ENCODE data around the gene KIAA0319L. TPM values are rescaled to one million over a fixed set of nuclear protein-coding genes. Genes with fewer than 3 reads are reported as not detected.

The KIAA0319L gene
- total RNA-seq (2021) (69.1 and 72.0 TPM in 2 replicates), Bru-seq, nascent RNA (percentile 83 among the genes with signal in this experiment), BruChase-seq, experiment 1, labeled RNA remaining after a 2-hour chase (percentile 83 among the genes with signal in this experiment), BruChase-seq, experiment 2, labeled RNA remaining after a 6-hour chase (percentile 78 among the genes with signal in this experiment)
- long read RNA-seq, full-length matches to known transcripts, result 22 of 53 reads
- long read RNA-seq, partial matches to known transcripts, result 5 of 53 reads
- long read RNA-seq, other reads (novel, unspliced or antisense), result 26 of 53 reads

DNA sequence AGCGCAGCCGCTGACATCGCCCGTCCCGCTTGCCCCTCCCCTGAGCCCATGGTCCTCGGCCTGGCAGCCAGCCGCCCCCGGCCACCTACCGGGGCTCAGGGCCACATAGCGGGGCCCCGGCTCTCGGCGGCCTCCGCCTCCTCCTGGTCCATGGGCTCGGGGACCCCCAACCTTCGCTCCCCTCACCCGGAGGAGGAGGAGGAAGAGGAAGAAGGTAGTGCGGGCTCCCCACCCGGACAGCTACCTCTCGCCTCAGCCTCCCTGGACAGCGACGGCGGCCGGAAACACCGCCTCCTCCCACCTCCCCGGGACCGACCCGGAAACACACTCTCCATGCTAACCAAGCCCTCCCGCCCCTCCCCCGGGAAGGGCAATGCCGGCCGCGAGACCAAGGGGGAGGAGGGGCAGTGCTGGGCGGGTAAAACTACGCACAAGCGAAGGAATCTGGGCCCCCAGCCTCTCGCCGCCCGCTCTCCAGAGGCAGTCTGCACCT, at the start of gene KIAA0319L:
Gene KIAA0319L, minus strand, starts transcription at position 286 of the 493 bp plus-strand sequence. CDS start 2,912 bp downstream, outside the sequence.
- Histone ChIP-seq H3K4me3 (peak within 1 kb of the TSS; percentile 64), H3K9me2 (ENCODE audit: insufficient read depth) (no peaks in the 10 kb centered on the region), H3K27me3 (ENCODE audit: insufficient read depth, low read depth) (no peaks in the 10 kb centered on the region), H3F3A (ENCODE audit: insufficient read depth, low read depth) (no peaks in the 10 kb centered on the region), H3K27ac (peak within 1 kb of the TSS; percentile 92), H3K9me3 (ENCODE audit: insufficient read depth, low read depth) (no peaks in the 10 kb centered on the region), H3K4me2 (peak within 1 kb of the TSS; percentile 82), H3K36me3 (ENCODE audit: low read depth) (0 out of 2 replicates have a peak, but pooled peaks cover 13% of the 10 kb centered on the region), H4K20me1 (ENCODE audit: insufficient read depth) (peaks cover 16% of the 10 kb centered on the region; the same call in 1 of the 2 replicates), H3K79me2 (ENCODE audit: low read depth) (peaks cover 42% of the 10 kb centered on the region), H3K4me1 (replicated peaks; ENCODE audit: insufficient read depth) (peaks cover 10% of the 10 kb centered on the region), H2AFZ (peak within 1 kb of the TSS; percentile 84)
- BruUV-seq (replicated peaks), result no TSS peak
- DNase-seq, result peak; percentile 60 to 83
- ChIA-PET POLR2A (ENCODE audit: unreplicated experiment) (interaction anchor here (0.6 to 0.7 kb wide), 3 partner anchors 52 to 292 kb away, joined by 3 to 4 read pairs (median 4); no protein-coding TSS in a partner anchor), CTCF (interaction anchor here (0.5 to 2.1 kb wide), 5 partner anchors 37 to 696 kb away, joined by 3 to 9 read pairs (median 5); no protein-coding TSS in a partner anchor)
- intact Hi-C loops (cut with micrococcal nuclease; ENCODE audit: unreplicated experiment), result loop anchor here (2.0 to 5.0 kb wide), 2 partner anchors 365 to 698 kb away; partner anchors contain the start of genes SFPQ and SMIM12
- TF ChIP-seq EZH2 (IDR thresholded peaks at IDR 0.05; ENCODE audit: low read depth), result no peak
- TF ChIP-seq, protein P1, sequence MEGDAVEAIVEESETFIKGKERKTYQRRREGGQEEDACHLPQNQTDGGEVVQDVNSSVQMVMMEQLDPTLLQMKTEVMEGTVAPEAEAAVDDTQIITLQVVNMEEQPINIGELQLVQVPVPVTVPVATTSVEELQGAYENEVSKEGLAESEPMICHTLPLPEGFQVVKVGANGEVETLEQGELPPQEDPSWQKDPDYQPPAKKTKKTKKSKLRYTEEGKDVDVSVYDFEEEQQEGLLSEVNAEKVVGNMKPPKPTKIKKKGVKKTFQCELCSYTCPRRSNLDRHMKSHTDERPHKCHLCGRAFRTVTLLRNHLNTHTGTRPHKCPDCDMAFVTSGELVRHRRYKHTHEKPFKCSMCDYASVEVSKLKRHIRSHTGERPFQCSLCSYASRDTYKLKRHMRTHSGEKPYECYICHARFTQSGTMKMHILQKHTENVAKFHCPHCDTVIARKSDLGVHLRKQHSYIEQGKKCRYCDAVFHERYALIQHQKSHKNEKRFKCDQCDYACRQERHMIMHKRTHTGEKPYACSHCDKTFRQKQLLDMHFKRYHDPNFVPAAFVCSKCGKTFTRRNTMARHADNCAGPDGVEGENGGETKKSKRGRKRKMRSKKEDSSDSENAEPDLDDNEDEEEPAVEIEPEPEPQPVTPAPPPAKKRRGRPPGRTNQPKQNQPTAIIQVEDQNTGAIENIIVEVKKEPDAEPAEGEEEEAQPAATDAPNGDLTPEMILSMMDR (conservative IDR thresholded peaks at IDR 0.05), result no peak

DNA sequence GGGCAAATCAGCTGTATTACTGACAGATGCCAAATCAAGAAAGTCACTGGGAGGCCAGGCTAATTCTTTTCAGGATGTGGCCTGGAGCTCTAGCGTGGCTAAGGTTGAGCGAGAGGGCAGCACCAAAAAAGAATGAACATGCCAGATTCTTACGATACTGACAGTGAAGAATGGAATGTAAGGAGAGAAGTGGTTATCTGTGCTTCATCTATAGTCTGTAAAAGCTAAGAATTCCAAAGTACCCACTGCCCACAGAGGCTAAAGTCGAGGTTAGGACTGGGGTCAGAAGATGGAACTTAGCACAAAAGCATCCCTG, 48.6 kb upstream of the KIAA0319L start:
- Histone ChIP-seq H3K27ac (no peak overlapping the region), H3F3A (ENCODE audit: insufficient read depth, low read depth) (no peaks in the 10 kb centered on the region), H3K79me2 (ENCODE audit: low read depth) (peaks cover 16% of the 10 kb centered on the region; the same call in 1 of the 2 replicates), H3K4me1 (replicated peaks; ENCODE audit: insufficient read depth) (no peaks in the 10 kb centered on the region), H3K4me2 (no peak overlapping the region), H3K27me3 (ENCODE audit: insufficient read depth, low read depth) (no peaks in the 10 kb centered on the region), H3K9me3 (ENCODE audit: insufficient read depth, low read depth) (no peaks in the 10 kb centered on the region), H4K20me1 (ENCODE audit: insufficient read depth) (peaks cover 51% of the 10 kb centered on the region), H3K36me3 (ENCODE audit: low read depth) (peaks cover 25% of the 10 kb centered on the region), H3K9me2 (ENCODE audit: insufficient read depth) (no peaks in the 10 kb centered on the region), H2AFZ (no peak overlapping the region), H3K4me3 (no peak overlapping the region)
- intact Hi-C loops (cut with micrococcal nuclease; ENCODE audit: unreplicated experiment), result no loop called here
- ChIA-PET CTCF (no interaction called here), POLR2A (ENCODE audit: unreplicated experiment) (no interaction called here)
- peak in 1 of 2 experiments; percentile 30 for DNase-seq
- no TSS peak for BruUV-seq (replicated peaks)
- no peak for TF ChIP-seq EZH2 (IDR thresholded peaks at IDR 0.05; ENCODE audit: low read depth)
- TF ChIP-seq, protein P1 (conservative IDR thresholded peaks at IDR 0.05), result no peak

DNA sequence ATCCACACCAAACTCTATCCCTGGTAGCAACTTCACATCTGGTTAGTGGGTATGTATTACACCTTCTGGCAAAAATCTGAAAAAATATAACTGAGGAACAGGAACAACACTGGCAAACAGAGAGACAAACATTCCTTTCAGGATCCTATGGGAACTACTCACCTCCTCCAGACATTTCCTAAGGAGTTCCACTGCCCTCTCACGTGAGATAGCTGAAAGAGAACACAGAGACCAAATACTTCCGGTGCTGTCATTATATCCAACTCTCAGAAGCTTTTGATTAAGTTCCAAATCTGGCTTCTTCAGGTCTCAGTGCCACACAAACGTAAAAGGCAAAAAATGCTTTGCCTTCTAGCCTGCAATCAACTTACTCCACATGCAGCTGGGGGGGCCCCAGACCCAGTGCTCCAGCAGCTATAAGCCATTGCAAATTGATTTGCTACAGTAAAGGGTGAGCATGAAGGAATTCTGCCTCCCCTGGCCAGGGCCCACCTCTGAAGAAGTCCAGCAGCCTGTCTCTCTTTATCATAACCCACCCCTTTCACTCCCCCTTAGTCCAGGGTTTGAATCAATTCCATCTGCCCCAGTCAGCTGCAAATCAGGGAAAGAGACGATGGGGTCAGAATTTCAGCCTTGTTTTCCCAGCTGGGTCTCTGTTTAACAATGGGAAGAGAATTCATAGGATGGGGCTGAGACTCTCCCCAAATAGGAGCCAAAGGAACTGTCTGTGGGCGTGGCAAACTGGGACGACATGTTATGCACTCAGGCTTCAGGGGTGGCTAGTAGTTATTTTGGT, 48.1 kb upstream of the KIAA0319L start:
- Histone ChIP-seq H3K4me1 (replicated peaks; ENCODE audit: insufficient read depth) (no peaks in the 10 kb centered on the region), H3K27ac (no peak overlapping the region), H3K4me2 (no peak overlapping the region), H3K4me3 (no peak overlapping the region), H3F3A (ENCODE audit: insufficient read depth, low read depth) (no peaks in the 10 kb centered on the region), H2AFZ (no peak overlapping the region), H3K36me3 (ENCODE audit: low read depth) (peaks cover 29% of the 10 kb centered on the region), H3K27me3 (ENCODE audit: insufficient read depth, low read depth) (no peaks in the 10 kb centered on the region), H3K9me2 (ENCODE audit: insufficient read depth) (no peaks in the 10 kb centered on the region), H3K79me2 (ENCODE audit: low read depth) (peaks cover 16% of the 10 kb centered on the region; the same call in 1 of the 2 replicates), H4K20me1 (ENCODE audit: insufficient read depth) (peaks cover 46% of the 10 kb centered on the region), H3K9me3 (ENCODE audit: insufficient read depth, low read depth) (no peaks in the 10 kb centered on the region)
- intact Hi-C loops (cut with micrococcal nuclease; ENCODE audit: unreplicated experiment), result no loop called here
- POLR2A ChIA-PET (ENCODE audit: unreplicated experiment), result no interaction called here
- no peak for DNase-seq
- TF ChIP-seq EZH2 (IDR thresholded peaks at IDR 0.05; ENCODE audit: low read depth), result no peak
- TF ChIP-seq, protein P1 (conservative IDR thresholded peaks at IDR 0.05), result no peak
- CTCF ChIA-PET, result no interaction called here
- BruUV-seq (replicated peaks), result no TSS peak
